Uterus (tissue), 2 donors: Measurements from ENCODE around the gene HASPIN.

Experiments used
- POLR2A ChIP-seq, 2 donors: fragments of 450-650 bp; IDR thresholded peaks; one replicate each; pipeline ENCODE4 v1.6.1; 2016; ENCODE audit warnings: antibody characterized with exemption in 2 of 2, mild to moderate bottlenecking in 1 of 2, moderate library complexity in 1 of 2
- TF ChIP-seq, protein P1 (sequence below), 4 experiments: fragments of 200-600 bp in 2 of 4; fragments of 450-650 bp in 2 of 4; sonication (generic) in 2 of 4; IDR thresholded peaks; one replicate each; pipeline ENCODE4 v1.5.1; 2016 to 2019; ENCODE audit warnings: antibody characterized with exemption in 4 of 4, mild to moderate bottlenecking in 2 of 4, moderate library complexity in 1 of 4

DNA sequence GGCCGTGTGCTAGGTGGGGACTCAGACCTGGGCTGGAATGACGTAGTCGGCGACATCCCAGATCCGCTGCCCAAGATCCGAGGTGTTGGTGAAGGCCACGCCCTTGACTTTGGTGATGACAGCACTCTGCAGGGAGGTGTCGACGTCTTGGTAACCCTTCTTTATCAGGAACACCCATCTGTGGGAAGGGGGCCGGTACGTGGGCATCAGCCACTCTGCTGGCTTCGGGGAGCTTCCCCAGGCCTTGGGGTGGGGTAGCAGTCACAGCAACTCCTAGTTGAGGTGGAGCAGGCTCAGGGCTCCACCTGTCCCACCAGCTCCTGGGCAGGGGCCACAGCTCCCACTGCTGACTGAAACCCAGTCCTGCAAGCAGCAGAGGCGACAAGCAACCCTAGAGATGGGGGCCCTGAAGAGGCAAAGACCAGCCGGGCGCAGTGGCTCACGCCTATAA lies 32.1 kb upstream of the HASPIN start:
- TF ChIP-seq, protein P1, sequence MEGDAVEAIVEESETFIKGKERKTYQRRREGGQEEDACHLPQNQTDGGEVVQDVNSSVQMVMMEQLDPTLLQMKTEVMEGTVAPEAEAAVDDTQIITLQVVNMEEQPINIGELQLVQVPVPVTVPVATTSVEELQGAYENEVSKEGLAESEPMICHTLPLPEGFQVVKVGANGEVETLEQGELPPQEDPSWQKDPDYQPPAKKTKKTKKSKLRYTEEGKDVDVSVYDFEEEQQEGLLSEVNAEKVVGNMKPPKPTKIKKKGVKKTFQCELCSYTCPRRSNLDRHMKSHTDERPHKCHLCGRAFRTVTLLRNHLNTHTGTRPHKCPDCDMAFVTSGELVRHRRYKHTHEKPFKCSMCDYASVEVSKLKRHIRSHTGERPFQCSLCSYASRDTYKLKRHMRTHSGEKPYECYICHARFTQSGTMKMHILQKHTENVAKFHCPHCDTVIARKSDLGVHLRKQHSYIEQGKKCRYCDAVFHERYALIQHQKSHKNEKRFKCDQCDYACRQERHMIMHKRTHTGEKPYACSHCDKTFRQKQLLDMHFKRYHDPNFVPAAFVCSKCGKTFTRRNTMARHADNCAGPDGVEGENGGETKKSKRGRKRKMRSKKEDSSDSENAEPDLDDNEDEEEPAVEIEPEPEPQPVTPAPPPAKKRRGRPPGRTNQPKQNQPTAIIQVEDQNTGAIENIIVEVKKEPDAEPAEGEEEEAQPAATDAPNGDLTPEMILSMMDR (IDR thresholded peaks at IDR 0.05) = no peak
- no peak for TF ChIP-seq POLR2A (IDR thresholded peaks at IDR 0.05)
